A673 (cell line): Measurements from ENCODE around the gene SDK1.

ENCODE experiments used
- CTCF ChIP-seq: fragments of 300-800, 200-600 bp; sonication (generic); conservative IDR thresholded peaks from 2 replicates; pipeline ENCODE4 v1.5.1; 2017; ENCODE audit warnings: low read depth, mild to moderate bottlenecking, antibody characterized with exemption, low read length, moderate library complexity, mixed read lengths
- EZH2 ChIP-seq: fragments of 200-600 bp; sonication (generic); IDR thresholded peaks from 2 replicates; pipeline ENCODE4 v1.6.1; 2017; ENCODE audit warnings: borderline replicate concordance, low read depth, mild to moderate bottlenecking, mixed read lengths, antibody characterized with exemption, low read length; ENCODE audit not compliant: poor library complexity, severe bottlenecking

- TF ChIP-seq CTCF (no peak), EZH2 (no peak)
Observed at GRCh38 chr7:4168041-4168440, 867.0 kb downstream of the SDK1 start.
